GM12878 (cell line): ENCODE data around the gene MED13L. TPM values are rescaled to one million over a fixed set of nuclear protein-coding genes. Genes with fewer than 3 reads are reported as not detected.

Source experiments
- ATAC-seq: fragments of 200-7000 bp; cut with Tn5 transposase; 3 replicates; pipeline ENCODE4 v1.9.1; 2020; ENCODE audit warnings: mild to moderate bottlenecking, moderate library complexity
- BruUV-seq: library from RNA; stranded (reverse); fragments of 400-500 nt; replicated peaks from 2 replicates; lab custom pipeline; 2021; lab: Mats Ljungman, UMichigan
- CTCF ChIA-PET: fragments of 300-600 bp; sonication (Branson Sonifier 250); formaldehyde crosslinking; extraction: SDS; loops from one replicate; lab custom pipeline; 2021; ENCODE audit warnings: inconsistent platforms; lab: Yijun Ruan, JAX
- POLR2A ChIA-PET: fragments of 350-600 bp; formaldehyde crosslinking; extraction: SDS; loops from one replicate; lab custom pipeline; 2021; ENCODE audit warnings: inconsistent platforms; lab: Charles Lee
- RAD21 ChIA-PET: fragments of 300-600 bp; sonication (Branson Sonifier 250); formaldehyde crosslinking; loops from one replicate; lab custom pipeline; 2023; ENCODE audit warnings: antibody characterized with exemption; ENCODE audit not compliant: unreplicated experiment; lab: Charles Lee
- SMC1A ChIA-PET: fragments of 300-600 bp; sonication (Branson Sonifier 250); formaldehyde crosslinking; loops from one replicate; lab custom pipeline; 2023; ENCODE audit not compliant: unreplicated experiment, uncharacterized antibody; lab: Charles Lee
- DNase-seq: peaks from one replicate; pipeline ENCODE4 v3.0.0-alpha.2; 2011; ENCODE audit warnings: low read depth, low spot score
- FAIRE-seq: peaks from 3 replicates; lab custom pipeline; 2011; peaks lifted over from hg19 to GRCh38; lab: Jason Lieb, UNC
- H2AFZ ChIP-seq: 2 replicates; pipeline ENCODE4 v1.6.0; 2011; ENCODE audit warnings: low read depth, low read length, control low read depth; ENCODE audit not compliant: control insufficient read depth
- H3K27ac ChIP-seq: 2 replicates; pipeline ENCODE4 v1.5.1; 2011; ENCODE audit warnings: control low read depth; ENCODE audit not compliant: control insufficient read depth, insufficient read depth
- H3K27me3 ChIP-seq, 2 experiments: replicated peaks in 1 of 2; 2 replicates each; pipeline versions ENCODE4 v1.6.0 to v1.6.1; 2011; ENCODE audit warnings: low read length in 1 of 2; ENCODE audit not compliant: control insufficient read depth in 2 of 2, insufficient read depth in 2 of 2
- H3K36me3 ChIP-seq, 2 experiments: 2 replicates each; pipeline ENCODE4 v1.5.1; 2011; ENCODE audit warnings: low read length in 1 of 2; ENCODE audit not compliant: control insufficient read depth in 2 of 2, insufficient read depth in 2 of 2
- H3K4me1 ChIP-seq: 2 replicates; pipeline ENCODE4 v1.6.1; 2011; ENCODE audit warnings: mild to moderate bottlenecking, low read length, moderate library complexity, mixed read lengths; ENCODE audit not compliant: control insufficient read depth, insufficient read depth
- H3K4me2 ChIP-seq: 2 replicates; pipeline ENCODE4 v1.6.0; 2011; ENCODE audit warnings: control low read depth; ENCODE audit not compliant: control insufficient read depth, insufficient read depth
- H3K4me3 ChIP-seq: fragments of 200-600 bp; sonication (generic); 2 replicates; pipeline ENCODE4 v1.5.1; 2016
- H3K79me2 ChIP-seq: 2 replicates; pipeline ENCODE4 v1.6.0; 2011; ENCODE audit warnings: low read length; ENCODE audit not compliant: control insufficient read depth, insufficient read depth
- H3K9ac ChIP-seq: 2 replicates; pipeline ENCODE4 v1.8.0; 2011; ENCODE audit warnings: low read length, control low read depth, mixed read lengths; ENCODE audit not compliant: control insufficient read depth, insufficient read depth
- H3K9me3 ChIP-seq: replicated peaks from 3 replicates; pipeline ENCODE4 v1.5.1; 2011; ENCODE audit warnings: mild to moderate bottlenecking, low read length; ENCODE audit not compliant: control insufficient read depth, insufficient read depth
- H4K20me1 ChIP-seq: 2 replicates; pipeline ENCODE4 v1.6.0; 2011; ENCODE audit not compliant: control insufficient read depth, insufficient read depth
- GABPA ChIP-seq: IDR thresholded peaks from 2 replicates; pipeline ENCODE4 v1.6.1; 2014; ENCODE audit warnings: antibody characterized with exemption, low read depth, mild to moderate bottlenecking, inconsistent platforms
- JUND ChIP-seq: IDR thresholded peaks from 2 replicates; pipeline ENCODE4 v1.6.1; 2012; ENCODE audit warnings: low read depth, mild to moderate bottlenecking, low read length, improper control_type of control experiment, moderate library complexity
- KLF5 ChIP-seq: fragments of 450-650 bp; IDR thresholded peaks from 2 replicates; pipeline ENCODE4 v1.6.1; 2014; ENCODE audit warnings: mild to moderate bottlenecking; ENCODE audit not compliant: partially characterized antibody
- MEF2B ChIP-seq: fragments of 450-650 bp; IDR thresholded peaks from 2 replicates; pipeline ENCODE4 v1.6.1; 2018; ENCODE audit warnings: mild to moderate bottlenecking, moderate library complexity; ENCODE audit not compliant: partially characterized antibody, poor library complexity, severe bottlenecking
- MTA2 ChIP-seq: fragments of 450-650 bp; IDR thresholded peaks from 2 replicates; pipeline ENCODE4 v1.6.1; 2016; ENCODE audit warnings: low read depth, mild to moderate bottlenecking, moderate library complexity
- RELA ChIP-seq: fragments of 450-650 bp; IDR thresholded peaks from 2 replicates; pipeline ENCODE4 v1.8.0; 2014; ENCODE audit warnings: borderline replicate concordance; ENCODE audit not compliant: partially characterized antibody
- RUNX3 ChIP-seq: IDR thresholded peaks from 2 replicates; pipeline ENCODE4 v1.6.1; 2012; ENCODE audit warnings: low read length, inconsistent platforms
- SUZ12 ChIP-seq: fragments of 200-600 bp; sonication (generic); IDR thresholded peaks from one replicate; pipeline ENCODE4 v1.6.1; 2018; ENCODE audit warnings: antibody characterized with exemption, mild to moderate bottlenecking; ENCODE audit not compliant: unreplicated experiment
- WGBS: methylation state at CpG from one replicate; pipeline ENCODE4 v1.1.6; 2016; ENCODE audit warnings: low lambda C conversion rate; ENCODE audit not compliant: insufficient replicate concordance, insufficient coverage; ENCODE audit errors: missing lambda C conversion rate; 5-methylcytosine and 5-hydroxymethylcytosine counted together
- in situ Hi-C: fragments of 300-500 bp; cut with MboI; formaldehyde crosslinking; loops from 9 replicates; pipeline ENCODE4 v1.14.3; 2018; ENCODE audit warnings: mixed read lengths
- intact Hi-C: fragments of 100-400 bp; cut with micrococcal nuclease; formaldehyde crosslinking; loops from one replicate; pipeline ENCODE4 v1.14.2; 2022; ENCODE audit not compliant: unreplicated experiment
- polyA plus RNA-seq, 11 experiments: library from polyadenylated mRNA; depleted of rRNA in 4 of 11; unstranded in 6 of 11; stranded (reverse) in 5 of 11; fragments of >200 nt; fragmentation: Nextera tagmentation in 4 of 11; fragmentation: Illumina TruSeq in 1 of 11; extraction: Ambion mirVana in 4 of 11; extraction: Trizol in 1 of 11; gene quantifications; 1 replicate in 1 of 11; 2 replicates in 10 of 11; pipeline versions ENCODE4 v1.2.1 to v1.2.3, GENCODE V29; 2011 to 2016; ENCODE audit warnings: inconsistent platforms in 2 of 11, missing spikeins in 2 of 11, low read depth in 1 of 11
- total RNA-seq, 4 experiments: library from RNA; depleted of rRNA in 3 of 4; stranded (reverse); fragments of >200 nt in 3 of 4; fragmentation: Illumina TruSeq in 1 of 4; extraction: Trizol in 1 of 4; gene quantifications; 2 replicates each; pipeline versions ENCODE4 v1.2.1 to v1.2.3, GENCODE V29; 2013 to 2021
- TF ChIP-seq, protein P1 (sequence below): fragments of 450-650 bp; formaldehyde crosslinking; IDR thresholded peaks from 2 replicates; pipeline ENCODE4 v1.4.0; 2020; ENCODE audit warnings: mild to moderate bottlenecking, moderate library complexity

Gene MED13L
- total and polyA plus RNA-seq, 10 of the 15 experiments (the other 5 are each of a cell fraction or from before 2014, with no cell fraction given): 3.7 to 30.1 (median 9.1) TPM

DNA sequence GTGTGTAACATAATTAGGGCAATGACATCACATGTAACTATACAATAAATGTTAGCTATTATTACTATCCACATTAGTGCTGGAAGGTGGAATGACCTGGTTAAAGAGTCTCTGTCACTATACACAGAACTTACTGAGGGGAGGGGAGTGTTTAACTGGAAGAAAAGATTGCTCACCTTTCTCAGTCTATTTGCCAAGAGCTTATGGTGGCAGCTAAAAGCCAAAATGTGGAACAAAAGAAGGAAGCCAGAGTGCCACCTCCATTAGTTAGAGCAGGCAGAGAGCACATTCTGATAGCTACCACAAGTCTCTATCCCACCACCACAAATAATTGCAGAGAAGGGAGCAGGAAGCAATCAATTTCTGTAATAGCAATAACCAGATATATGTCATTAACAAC lies 124.4 kb downstream of the MED13L start (continued):
- TF ChIP-seq, protein P1, sequence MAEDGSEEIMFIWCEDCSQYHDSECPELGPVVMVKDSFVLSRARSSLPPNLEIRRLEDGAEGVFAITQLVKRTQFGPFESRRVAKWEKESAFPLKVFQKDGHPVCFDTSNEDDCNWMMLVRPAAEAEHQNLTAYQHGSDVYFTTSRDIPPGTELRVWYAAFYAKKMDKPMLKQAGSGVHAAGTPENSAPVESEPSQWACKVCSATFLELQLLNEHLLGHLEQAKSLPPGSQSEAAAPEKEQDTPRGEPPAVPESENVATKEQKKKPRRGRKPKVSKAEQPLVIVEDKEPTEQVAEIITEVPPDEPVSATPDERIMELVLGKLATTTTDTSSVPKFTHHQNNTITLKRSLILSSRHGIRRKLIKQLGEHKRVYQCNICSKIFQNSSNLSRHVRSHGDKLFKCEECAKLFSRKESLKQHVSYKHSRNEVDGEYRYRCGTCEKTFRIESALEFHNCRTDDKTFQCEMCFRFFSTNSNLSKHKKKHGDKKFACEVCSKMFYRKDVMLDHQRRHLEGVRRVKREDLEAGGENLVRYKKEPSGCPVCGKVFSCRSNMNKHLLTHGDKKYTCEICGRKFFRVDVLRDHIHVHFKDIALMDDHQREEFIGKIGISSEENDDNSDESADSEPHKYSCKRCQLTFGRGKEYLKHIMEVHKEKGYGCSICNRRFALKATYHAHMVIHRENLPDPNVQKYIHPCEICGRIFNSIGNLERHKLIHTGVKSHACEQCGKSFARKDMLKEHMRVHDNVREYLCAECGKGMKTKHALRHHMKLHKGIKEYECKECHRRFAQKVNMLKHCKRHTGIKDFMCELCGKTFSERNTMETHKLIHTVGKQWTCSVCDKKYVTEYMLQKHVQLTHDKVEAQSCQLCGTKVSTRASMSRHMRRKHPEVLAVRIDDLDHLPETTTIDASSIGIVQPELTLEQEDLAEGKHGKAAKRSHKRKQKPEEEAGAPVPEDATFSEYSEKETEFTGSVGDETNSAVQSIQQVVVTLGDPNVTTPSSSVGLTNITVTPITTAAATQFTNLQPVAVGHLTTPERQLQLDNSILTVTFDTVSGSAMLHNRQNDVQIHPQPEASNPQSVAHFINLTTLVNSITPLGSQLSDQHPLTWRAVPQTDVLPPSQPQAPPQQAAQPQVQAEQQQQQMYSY (CRISPR knock-in tag): no peak
- TF ChIP-seq SUZ12 (no peak), JUND (no peak), RELA (no peak), MTA2 (no peak)

DNA sequence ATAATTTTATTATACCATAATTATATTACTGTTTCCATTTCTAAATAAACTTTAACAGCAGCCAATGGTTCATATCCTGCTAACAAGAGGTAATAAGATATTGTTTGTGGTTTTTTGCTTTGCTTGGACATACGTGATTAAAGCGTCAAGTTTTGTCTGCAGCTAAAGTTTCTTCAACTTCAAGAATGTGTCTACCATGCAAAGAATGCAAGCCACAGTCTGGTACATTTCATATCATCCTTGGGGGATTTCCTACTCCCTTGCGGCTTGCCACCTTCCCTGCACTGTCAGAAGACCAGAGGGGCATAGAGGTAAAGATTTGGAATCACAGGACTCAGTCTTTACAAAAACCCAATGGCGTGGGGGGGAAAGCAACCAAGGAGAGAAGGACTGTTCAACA lies 125.2 kb downstream of the MED13L start:
- TF ChIP-seq RUNX3: peak; percentile 69; the same call in 1 of the 2 replicates
- no peak for TF ChIP-seq GABPA
- TF ChIP-seq KLF5: no peak
- peak; percentile 38 for TF ChIP-seq MEF2B
- peak; percentile 80 for ATAC-seq
- ChIA-PET CTCF (no interaction called here), POLR2A (no interaction called here), RAD21 (no interaction called here), SMC1A (no interaction called here)
- Histone ChIP-seq H3K4me2 (0 out of 2 replicates have a peak overlapping the region, but pooled peaks have one; percentile 26), H3K4me1 (peaks cover 2% of the 10 kb centered on the region; the same call in 1 of the 2 replicates), H3K9ac (no peak overlapping the region), H3K4me3 (no peak overlapping the region), H4K20me1 (no peaks in the 10 kb centered on the region; the same call in 1 of the 2 replicates), H3K79me2 (peaks cover 2% of the 10 kb centered on the region; the same call in 1 of the 2 replicates), H3K36me3 (no peaks in the 10 kb centered on the region), H2AFZ (no peak overlapping the region), H3K27ac (no peak overlapping the region), H3K27me3 (no peaks in the 10 kb centered on the region), H3K9me3 (no peaks in the 10 kb centered on the region)
- BruUV-seq: no TSS peak
- WGBS: 13% methylated on average over 4 of the region's 4 CpGs
- peak; percentile 74 for FAIRE-seq
- DNase-seq: no peak
- intact Hi-C loops: no loop called here
- in situ Hi-C loops: no loop called here
